HepG2 (cell line): ENCODE measurements around the gene MTSS2. TPM values are rescaled to one million over a fixed set of nuclear protein-coding genes. Genes with fewer than 3 reads are reported as not detected.
A peak's percentile ranks its signal among the peaks of the same experiment; 100 is the strongest.

Experiments used
- EEA1 ChIP-seq: sonication (generic); formaldehyde crosslinking; IDR thresholded peaks from 2 replicates; pipeline ENCODE4 v1.5.1; 2020; ENCODE audit warnings: mild to moderate bottlenecking, missing genetic modification reagents, borderline replicate concordance
- JUN ChIP-seq: sonication (generic); formaldehyde crosslinking; IDR thresholded peaks from 2 replicates; pipeline ENCODE4 v1.4.0; 2020; ENCODE audit warnings: mild to moderate bottlenecking, missing genetic modification reagents
- KAT7 ChIP-seq: IDR thresholded peaks from 2 replicates; pipeline ENCODE4 v1.6.1; 2018; ENCODE audit warnings: borderline replicate concordance, missing compliant biosample characterization
- MBD4 ChIP-seq: IDR thresholded peaks from 2 replicates; pipeline ENCODE4 v1.6.1; 2012; ENCODE audit warnings: low read length, inconsistent platforms, borderline replicate concordance
- NAIF1 ChIP-seq: sonication (generic); formaldehyde crosslinking; IDR thresholded peaks from 2 replicates; pipeline ENCODE4 v1.5.0; 2020; ENCODE audit warnings: mild to moderate bottlenecking, missing genetic modification reagents, borderline replicate concordance
- RAD21 ChIP-seq: fragments of 450-650 bp; formaldehyde crosslinking; IDR thresholded peaks from 2 replicates; pipeline ENCODE4 v1.5.0; 2020; ENCODE audit warnings: mild to moderate bottlenecking
- RBFOX2 ChIP-seq: fragments of 200-400 bp; formaldehyde crosslinking; IDR thresholded peaks from 2 replicates; pipeline ENCODE4 v1.6.1; 2017; ENCODE audit warnings: low read depth, mild to moderate bottlenecking, low read length
- ZFP1 ChIP-seq: IDR thresholded peaks from 2 replicates; pipeline ENCODE4 v1.6.1; 2016
- ZNF441 ChIP-seq: sonication (generic); formaldehyde crosslinking; IDR thresholded peaks from 2 replicates; pipeline ENCODE4 v1.7.0; 2021; ENCODE audit warnings: missing genetic modification reagents, borderline replicate concordance
- ZNF598 ChIP-seq: sonication (generic); formaldehyde crosslinking; IDR thresholded peaks from 2 replicates; pipeline ENCODE4 v1.5.1; 2020; ENCODE audit warnings: mild to moderate bottlenecking, missing genetic modification reagents, borderline replicate concordance
- ZNF773 ChIP-seq: sonication (generic); formaldehyde crosslinking; IDR thresholded peaks from 2 replicates; pipeline ENCODE4 v1.4.0; 2020; ENCODE audit warnings: missing genetic modification reagents, borderline replicate concordance
- polyA plus RNA-seq, 8 experiments: library from polyadenylated mRNA; depleted of rRNA in 3 of 8; stranded (reverse) in 7 of 8; unstranded in 1 of 8; fragments of >200 nt; fragmentation: Illumina TruSeq in 4 of 8; extraction: Trizol in 4 of 8; gene quantifications; 2 replicates each; pipeline versions ENCODE4 v1.2.1 to v1.2.3, GENCODE V29; 2011 to 2016; ENCODE audit warnings: low read depth in 4 of 8, missing spikeins in 1 of 8, mixed read lengths in 1 of 8; ENCODE audit not compliant: insufficient read depth in 1 of 8
- total RNA-seq, 5 experiments: library from RNA; depleted of rRNA; stranded (reverse); fragments of >200 nt; fragmentation: Illumina TruSeq; extraction: Trizol; gene quantifications; 2 replicates each; pipeline ENCODE4 v1.2.3, GENCODE V29; 2016; ENCODE audit warnings: low read depth in 1 of 5
- TF ChIP-seq, protein P1 (sequence below): sonication (generic); formaldehyde crosslinking; IDR thresholded peaks from 2 replicates; pipeline ENCODE4; 2020; ENCODE audit warnings: missing genetic modification reagents, mild to moderate bottlenecking, borderline replicate concordance
- TF ChIP-seq, protein P2 (sequence below): sonication (generic); formaldehyde crosslinking; IDR thresholded peaks from 2 replicates; pipeline ENCODE4 v1.5.1; 2020; ENCODE audit warnings: missing genetic modification reagents, mild to moderate bottlenecking, borderline replicate concordance
- TF ChIP-seq, protein P3 (sequence below), 2 experiments: sonication (generic) in 1 of 2; formaldehyde crosslinking in 1 of 2; IDR thresholded peaks; 2 replicates each; pipeline versions ENCODE4 v1.6.1 to v1.9.0; 2014 to 2022; ENCODE audit warnings: antibody characterized with exemption in 1 of 2, borderline replicate concordance in 1 of 2, inconsistent platforms in 1 of 2, low read depth in 1 of 2, missing genetic modification reagents in 1 of 2
- TF ChIP-seq, protein P4 (sequence below): sonication (generic); formaldehyde crosslinking; IDR thresholded peaks from 2 replicates; pipeline ENCODE4 v1.4.0; 2020; ENCODE audit warnings: missing genetic modification reagents

The MTSS2 gene
- total and polyA plus RNA-seq, 2 of the 13 experiments (the other 11 are each of a cell fraction or from before 2014, with no cell fraction given) = 132 to 242 TPM

DNA sequence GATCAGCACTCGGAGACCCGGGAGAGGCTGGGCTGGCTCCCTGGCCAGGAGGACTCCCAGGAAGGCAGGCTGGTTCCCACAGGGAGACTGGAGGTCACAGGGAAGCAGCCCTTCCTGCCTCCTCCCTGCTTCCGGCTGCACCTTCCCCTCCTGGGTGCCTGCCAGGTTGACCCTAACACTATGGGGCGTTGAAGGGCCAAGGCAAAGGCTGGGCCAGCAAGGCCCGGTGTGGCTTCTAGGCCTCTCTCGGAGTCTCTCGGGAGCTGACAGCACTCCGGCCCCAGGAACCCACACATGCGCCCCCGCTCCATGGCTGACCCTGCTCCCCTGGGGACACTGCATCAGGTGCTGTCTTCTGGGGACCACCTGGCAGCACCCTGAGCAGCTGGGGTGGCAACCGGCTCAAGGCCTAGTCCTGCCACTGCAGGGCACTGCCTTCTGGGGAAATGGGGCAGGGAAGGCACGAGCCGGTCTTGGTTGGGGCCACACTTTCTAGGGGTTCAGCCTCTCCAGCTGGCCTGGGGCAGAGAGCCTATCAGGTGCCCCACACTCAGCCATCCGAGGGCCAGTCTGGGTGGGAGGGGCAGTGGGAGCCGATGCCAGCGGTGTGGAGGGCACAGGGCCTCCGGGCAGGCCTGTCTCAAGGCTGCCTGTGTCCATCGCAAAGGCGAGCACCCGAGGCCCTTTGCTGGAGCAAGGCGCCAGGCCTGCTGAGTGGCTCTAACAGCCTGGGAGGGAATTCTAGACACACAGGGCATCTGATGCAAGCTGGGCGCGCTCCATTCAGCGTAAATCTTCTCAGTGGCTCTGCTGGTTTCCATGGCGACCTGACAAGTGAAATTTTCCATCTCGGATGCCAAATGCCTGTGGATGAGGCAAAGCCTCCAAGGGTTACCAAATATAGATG, 5.6 kb upstream of the MTSS2 start (continued):
- TF ChIP-seq, protein P1, sequence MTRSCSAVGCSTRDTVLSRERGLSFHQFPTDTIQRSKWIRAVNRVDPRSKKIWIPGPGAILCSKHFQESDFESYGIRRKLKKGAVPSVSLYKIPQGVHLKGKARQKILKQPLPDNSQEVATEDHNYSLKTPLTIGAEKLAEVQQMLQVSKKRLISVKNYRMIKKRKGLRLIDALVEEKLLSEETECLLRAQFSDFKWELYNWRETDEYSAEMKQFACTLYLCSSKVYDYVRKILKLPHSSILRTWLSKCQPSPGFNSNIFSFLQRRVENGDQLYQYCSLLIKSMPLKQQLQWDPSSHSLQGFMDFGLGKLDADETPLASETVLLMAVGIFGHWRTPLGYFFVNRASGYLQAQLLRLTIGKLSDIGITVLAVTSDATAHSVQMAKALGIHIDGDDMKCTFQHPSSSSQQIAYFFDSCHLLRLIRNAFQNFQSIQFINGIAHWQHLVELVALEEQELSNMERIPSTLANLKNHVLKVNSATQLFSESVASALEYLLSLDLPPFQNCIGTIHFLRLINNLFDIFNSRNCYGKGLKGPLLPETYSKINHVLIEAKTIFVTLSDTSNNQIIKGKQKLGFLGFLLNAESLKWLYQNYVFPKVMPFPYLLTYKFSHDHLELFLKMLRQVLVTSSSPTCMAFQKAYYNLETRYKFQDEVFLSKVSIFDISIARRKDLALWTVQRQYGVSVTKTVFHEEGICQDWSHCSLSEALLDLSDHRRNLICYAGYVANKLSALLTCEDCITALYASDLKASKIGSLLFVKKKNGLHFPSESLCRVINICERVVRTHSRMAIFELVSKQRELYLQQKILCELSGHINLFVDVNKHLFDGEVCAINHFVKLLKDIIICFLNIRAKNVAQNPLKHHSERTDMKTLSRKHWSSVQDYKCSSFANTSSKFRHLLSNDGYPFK (CRISPR knock-in tag) = peak; percentile 52; the same call in 1 of the 2 replicates
- TF ChIP-seq JUN (no peak), ZNF598 (CRISPR knock-in tag) (peak; percentile 64; the same call in 1 of the 2 replicates), KAT7 (CRISPR knock-in tag) (no peak), RBFOX2 (no peak), ZNF441 (CRISPR knock-in tag) (no peak), EEA1 (CRISPR knock-in tag) (no peak), ZFP1 (CRISPR knock-in tag) (no peak), RAD21 (no peak), NAIF1 (CRISPR knock-in tag) (no peak), ZNF773 (CRISPR knock-in tag) (no peak), MBD4 (no peak)
- TF ChIP-seq, protein P2, sequence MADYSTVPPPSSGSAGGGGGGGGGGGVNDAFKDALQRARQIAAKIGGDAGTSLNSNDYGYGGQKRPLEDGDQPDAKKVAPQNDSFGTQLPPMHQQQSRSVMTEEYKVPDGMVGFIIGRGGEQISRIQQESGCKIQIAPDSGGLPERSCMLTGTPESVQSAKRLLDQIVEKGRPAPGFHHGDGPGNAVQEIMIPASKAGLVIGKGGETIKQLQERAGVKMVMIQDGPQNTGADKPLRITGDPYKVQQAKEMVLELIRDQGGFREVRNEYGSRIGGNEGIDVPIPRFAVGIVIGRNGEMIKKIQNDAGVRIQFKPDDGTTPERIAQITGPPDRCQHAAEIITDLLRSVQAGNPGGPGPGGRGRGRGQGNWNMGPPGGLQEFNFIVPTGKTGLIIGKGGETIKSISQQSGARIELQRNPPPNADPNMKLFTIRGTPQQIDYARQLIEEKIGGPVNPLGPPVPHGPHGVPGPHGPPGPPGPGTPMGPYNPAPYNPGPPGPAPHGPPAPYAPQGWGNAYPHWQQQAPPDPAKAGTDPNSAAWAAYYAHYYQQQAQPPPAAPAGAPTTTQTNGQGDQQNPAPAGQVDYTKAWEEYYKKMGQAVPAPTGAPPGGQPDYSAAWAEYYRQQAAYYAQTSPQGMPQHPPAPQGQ (CRISPR knock-in tag) = no peak
- TF ChIP-seq, protein P3, sequence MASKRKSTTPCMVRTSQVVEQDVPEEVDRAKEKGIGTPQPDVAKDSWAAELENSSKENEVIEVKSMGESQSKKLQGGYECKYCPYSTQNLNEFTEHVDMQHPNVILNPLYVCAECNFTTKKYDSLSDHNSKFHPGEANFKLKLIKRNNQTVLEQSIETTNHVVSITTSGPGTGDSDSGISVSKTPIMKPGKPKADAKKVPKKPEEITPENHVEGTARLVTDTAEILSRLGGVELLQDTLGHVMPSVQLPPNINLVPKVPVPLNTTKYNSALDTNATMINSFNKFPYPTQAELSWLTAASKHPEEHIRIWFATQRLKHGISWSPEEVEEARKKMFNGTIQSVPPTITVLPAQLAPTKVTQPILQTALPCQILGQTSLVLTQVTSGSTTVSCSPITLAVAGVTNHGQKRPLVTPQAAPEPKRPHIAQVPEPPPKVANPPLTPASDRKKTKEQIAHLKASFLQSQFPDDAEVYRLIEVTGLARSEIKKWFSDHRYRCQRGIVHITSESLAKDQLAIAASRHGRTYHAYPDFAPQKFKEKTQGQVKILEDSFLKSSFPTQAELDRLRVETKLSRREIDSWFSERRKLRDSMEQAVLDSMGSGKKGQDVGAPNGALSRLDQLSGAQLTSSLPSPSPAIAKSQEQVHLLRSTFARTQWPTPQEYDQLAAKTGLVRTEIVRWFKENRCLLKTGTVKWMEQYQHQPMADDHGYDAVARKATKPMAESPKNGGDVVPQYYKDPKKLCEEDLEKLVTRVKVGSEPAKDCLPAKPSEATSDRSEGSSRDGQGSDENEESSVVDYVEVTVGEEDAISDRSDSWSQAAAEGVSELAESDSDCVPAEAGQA (IDR thresholded peaks at IDR 0.05; ENCODE audit: low read depth) = no peak
- TF ChIP-seq, protein P3 (CRISPR knock-in tag; IDR thresholded peaks at IDR 0.05; ENCODE audit: borderline replicate concordance) = no peak
- TF ChIP-seq, protein P4, sequence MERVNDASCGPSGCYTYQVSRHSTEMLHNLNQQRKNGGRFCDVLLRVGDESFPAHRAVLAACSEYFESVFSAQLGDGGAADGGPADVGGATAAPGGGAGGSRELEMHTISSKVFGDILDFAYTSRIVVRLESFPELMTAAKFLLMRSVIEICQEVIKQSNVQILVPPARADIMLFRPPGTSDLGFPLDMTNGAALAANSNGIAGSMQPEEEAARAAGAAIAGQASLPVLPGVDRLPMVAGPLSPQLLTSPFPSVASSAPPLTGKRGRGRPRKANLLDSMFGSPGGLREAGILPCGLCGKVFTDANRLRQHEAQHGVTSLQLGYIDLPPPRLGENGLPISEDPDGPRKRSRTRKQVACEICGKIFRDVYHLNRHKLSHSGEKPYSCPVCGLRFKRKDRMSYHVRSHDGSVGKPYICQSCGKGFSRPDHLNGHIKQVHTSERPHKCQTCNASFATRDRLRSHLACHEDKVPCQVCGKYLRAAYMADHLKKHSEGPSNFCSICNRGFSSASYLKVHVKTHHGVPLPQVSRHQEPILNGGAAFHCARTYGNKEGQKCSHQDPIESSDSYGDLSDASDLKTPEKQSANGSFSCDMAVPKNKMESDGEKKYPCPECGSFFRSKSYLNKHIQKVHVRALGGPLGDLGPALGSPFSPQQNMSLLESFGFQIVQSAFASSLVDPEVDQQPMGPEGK = peak; percentile 31; the same call in 1 of the 2 replicates
